Esophagus squamous epithelium (tissue), 4 donors: ENCODE measurements around the gene ADAMTSL2.

Source experiments
- CTCF ChIP-seq, 6 experiments: fragments of 450-650 bp in 4 of 6; fragments of 200-600 bp in 2 of 6; sonication (generic) in 2 of 6; IDR thresholded peaks; one replicate each; pipeline ENCODE4 v1.5.1; 2016 to 2019; ENCODE audit warnings: antibody characterized with exemption in 6 of 6, mild to moderate bottlenecking in 4 of 6, moderate library complexity in 4 of 6
- POLR2A ChIP-seq, 4 donors: fragments of 450-650 bp; IDR thresholded peaks; one replicate each; pipeline ENCODE4 v1.6.1; 2017; ENCODE audit warnings: antibody characterized with exemption in 4 of 4, mild to moderate bottlenecking in 4 of 4, moderate library complexity in 3 of 4

- no peak for TF ChIP-seq CTCF (IDR thresholded peaks at IDR 0.05)
- TF ChIP-seq POLR2A (IDR thresholded peaks at IDR 0.05) = no peak
Observed at GRCh38 chr9:133571391-133571890, 36.9 kb downstream of the ADAMTSL2 start.
